LoVo (cell line): Measurements from ENCODE around the gene LMX1B.
"Not testable (repeated sequence)": the region's sequence is repeated elsewhere in the genome, so short reads cannot be mapped to it uniquely, and the experiment has no call there.

Experiments
- DNase-seq: peaks from one replicate; pipeline ENCODE4 v3.0.0-alpha.2; 2016; ENCODE audit warnings: low spot score

The LMX1B gene

DNA sequence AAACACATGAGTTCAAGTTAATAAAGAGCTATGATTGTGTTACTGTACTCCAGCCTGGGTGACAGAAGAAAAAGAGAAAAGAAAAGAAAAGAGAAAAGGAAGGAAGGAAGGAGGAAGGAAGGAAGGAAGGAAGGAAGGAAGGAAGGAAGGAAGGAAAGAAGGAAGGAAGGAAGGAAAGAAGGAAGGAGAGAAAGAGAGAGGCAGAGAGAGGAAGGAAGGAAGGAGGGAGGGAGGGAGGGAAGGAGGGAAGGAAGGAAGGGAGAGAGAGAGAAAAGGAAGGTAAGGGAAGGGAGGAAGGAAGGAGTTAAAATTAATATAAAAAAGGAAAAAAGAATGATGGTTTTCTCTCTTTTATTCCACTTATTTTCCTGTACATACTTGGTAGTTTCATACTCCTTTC is 101.7 kb downstream of the LMX1B start:
- no peak for DNase-seq

- DNase-seq: not testable (repeated sequence)
These were observed 103.7 kb downstream of the LMX1B start for GRCh38 chr9:126717441-126717840.

DNA sequence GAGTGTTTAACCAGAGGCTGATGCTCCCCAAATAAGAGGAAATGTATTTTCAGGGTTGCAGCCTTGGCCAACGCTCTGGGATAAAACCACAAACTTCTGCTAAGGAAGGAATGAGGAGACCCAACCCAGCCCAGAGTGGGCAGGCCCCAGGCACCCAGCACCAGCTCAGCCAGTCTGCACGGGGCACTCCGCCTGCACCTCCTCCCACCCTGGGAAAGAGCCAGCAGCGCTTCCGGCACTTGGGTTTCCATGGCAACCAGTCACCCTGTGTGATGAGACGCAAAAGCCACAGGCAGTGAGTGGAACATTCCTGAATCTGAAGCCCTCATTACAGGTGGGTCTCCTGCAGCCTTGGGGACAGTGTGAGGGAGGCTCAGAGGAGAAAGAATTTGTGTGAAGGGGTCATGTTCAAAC is 105.9 kb downstream of the LMX1B start:
- no peak for DNase-seq

DNA sequence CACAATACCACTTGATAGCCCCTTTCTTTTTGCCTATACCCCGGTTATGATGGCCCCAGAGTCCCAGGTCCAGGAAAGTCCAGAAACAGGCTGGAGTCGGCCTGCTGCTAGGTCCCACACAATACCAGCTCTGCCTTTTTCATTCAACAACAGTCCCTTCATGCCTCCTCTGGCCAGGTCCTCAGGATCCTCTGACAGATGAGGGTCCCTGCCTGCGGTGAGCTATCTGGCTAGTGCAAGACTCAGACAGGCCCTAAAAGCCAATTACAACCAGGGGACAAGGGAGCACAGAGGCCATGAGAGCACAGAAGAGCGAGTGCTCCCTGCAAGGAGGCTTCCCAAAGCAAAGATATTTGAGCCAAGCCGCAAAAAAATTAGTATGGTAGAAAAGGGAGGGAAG is 106.3 kb downstream of the LMX1B start:
- no peak for DNase-seq

GRCh38 chr9:126720661-126721563 is 107.2 kb downstream of the LMX1B start:
- no peak for DNase-seq

DNA sequence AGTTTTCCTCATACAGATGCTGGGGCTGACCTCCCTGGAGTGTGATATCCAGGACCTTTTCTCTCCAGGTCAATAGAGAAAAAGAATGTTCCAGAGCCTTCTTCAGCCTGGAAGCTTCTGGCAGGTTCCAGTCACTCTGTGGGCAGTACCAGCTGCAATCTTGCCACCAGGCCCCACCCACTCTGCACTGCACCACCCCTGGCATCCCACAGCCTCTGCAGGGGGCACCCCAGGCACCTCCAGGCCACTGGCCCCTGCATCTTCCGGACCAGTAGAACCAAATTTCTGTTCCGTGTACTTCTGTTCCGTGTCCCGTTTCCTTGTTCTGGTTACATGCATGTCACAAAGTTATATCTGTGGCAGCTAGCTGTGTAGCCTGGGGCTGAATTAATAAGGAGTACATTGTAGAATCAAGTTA is 107.8 kb downstream of the LMX1B start:
- DNase-seq: no peak

GRCh38 chr9:126722252-126722921 is 108.7 kb downstream of the LMX1B start:
- peak; percentile 79 for DNase-seq

DNA sequence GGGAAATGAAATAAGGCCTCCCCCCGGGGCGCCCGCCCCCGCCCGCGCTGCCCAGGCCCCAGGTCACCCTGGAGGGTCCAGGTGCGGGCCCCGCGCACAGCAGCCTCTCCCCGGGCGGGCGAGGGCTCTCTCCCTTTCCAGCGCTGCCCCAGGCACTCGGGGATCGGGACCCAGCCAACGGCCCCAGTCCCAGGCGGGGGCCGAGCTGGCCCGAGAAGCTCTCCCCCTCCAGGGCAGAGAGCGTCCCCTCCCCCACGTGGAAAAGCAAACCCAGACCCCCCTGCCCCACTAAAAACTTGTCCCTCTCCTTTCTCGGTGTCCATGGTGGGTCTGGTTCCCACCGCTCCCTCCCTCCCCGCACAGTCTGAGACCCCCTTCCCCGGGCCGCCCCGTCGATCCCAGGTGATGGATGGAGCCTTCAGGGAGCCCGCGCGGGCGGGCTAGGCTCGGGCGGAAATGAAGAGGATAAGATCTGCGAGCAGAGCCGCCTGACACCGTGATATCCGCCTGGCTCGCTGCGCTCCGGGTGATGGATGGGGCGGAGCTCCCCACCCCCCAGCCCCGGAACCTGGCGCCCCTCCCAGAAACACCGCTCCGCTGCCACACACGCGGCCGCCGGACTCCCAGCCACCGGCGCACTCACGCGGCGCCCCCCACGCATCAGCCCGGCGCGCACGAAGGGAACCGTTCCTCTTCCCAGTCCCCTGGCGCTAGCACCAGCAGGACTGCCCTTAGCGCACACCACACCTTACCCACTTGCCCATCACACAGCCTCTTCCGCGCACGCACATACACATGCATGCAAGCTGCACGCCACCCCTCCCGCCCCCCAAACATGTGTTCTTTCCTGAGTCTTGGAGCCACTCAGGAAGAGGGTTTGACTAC is 109.4 kb downstream of the LMX1B start:
- no peak for DNase-seq

GRCh38 chr9:126723807-126724172 is 110.1 kb downstream of the LMX1B start:
- no peak for DNase-seq

- DNase-seq: no peak
These were observed 110.5 kb downstream of the LMX1B start for GRCh38 chr9:126724226-126724625.

DNA sequence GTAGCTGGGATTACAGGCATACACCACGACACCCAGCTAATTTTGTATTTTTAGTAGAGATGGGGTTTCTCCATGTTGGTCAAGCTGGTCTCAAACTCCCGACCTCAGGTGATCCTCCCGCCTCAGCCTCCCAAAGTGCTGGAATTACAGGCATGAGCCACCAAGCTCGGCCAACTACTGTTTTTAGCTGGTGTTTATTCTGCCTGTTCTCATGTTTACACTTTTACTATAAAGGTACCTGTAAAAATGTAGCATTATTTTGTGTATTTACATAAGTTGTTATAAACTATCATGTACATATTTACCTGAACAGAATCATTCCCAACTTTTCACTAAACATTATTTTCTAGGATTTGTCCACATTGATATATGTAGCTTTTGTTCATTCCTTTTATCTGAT is 111.8 kb downstream of the LMX1B start:
- DNase-seq: not testable (repeated sequence)

DNA sequence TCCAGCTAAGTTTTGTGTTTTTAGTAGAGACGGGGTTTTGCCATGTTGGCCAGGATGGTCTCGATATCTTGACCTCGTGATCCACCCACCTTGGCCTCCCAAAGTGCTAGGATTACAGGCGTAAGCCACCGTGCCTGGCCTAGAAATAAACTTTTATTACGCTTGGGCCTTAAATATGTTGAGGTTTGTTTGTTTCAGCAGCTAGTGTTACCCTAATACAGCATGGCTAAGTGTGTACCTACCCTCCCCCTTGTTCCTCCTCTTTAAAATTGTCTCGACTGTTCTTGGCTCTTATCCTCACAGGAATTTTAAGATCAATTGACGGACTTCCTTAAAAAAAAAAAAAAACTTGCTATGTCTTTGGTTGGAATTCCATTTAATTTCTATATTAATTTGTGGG is 114.5 kb downstream of the LMX1B start:
- not testable (repeated sequence) for DNase-seq

DNA sequence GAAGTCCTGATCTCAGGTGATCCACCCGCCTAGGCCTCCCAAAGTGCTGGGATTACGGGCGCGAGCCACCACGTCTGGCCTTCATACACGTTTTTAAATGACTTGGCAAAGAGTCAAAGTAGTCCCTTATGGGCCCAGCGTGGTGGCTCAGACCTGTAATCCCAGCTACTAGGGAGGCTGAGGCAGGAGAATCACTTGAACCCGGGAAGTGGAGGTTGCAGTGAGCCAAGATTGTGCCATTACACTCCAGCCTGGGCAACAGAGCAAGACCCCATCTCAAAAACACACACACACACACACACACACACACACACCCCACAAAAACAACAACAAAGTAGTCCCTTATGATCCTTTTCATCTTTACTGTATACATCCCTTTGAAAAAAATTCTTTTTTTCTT is 116.9 kb downstream of the LMX1B start:
- not testable (repeated sequence) for DNase-seq

DNA sequence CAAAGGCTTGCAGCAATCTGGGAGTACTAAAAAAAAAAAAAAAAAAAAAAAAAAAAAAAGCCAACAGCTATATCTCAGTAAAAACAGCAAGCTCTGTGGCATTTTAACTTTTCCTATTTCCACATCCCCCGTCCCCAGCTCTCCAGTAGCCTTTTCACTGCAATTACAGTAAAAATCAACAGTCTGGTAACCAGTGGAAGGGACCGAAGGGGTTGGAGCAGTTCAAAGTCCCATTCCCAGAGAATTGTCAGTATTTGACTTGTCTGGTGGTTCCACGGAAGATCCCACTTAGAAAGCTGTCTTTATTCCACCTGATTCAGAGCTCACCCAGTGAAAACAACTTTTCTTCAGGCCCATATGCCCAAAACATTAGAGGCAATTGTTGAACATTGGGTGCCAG is 119.3 kb downstream of the LMX1B start:
- no peak for DNase-seq

DNA sequence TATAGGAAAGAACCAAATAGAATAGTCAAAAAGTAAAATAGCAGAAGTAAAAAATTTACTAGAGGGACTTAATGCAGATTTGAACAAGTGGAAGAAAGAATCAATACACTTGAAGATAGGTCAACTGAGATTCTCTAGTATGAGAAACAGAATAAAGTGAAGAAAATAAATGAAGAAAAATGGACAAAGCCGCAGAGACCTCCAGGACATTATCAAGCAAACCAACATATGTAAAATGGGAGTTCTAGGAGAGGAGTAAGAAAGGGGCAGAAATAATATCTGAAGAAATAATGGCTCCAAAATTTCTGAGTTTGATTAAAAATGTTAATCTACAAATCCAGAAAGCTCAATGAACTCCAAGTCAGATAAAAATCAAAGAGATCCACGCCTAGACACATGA is 121.1 kb downstream of the LMX1B start:
- DNase-seq: no peak

GRCh38 chr9:126735482-126735881 is 121.8 kb downstream of the LMX1B start:
- DNase-seq: no peak

GRCh38 chr9:126738553-126738952 is 124.8 kb downstream of the LMX1B start:
- no peak for DNase-seq

- no peak for DNase-seq
These were observed 129.3 kb downstream of the LMX1B start for GRCh38 chr9:126743041-126743440.

DNA sequence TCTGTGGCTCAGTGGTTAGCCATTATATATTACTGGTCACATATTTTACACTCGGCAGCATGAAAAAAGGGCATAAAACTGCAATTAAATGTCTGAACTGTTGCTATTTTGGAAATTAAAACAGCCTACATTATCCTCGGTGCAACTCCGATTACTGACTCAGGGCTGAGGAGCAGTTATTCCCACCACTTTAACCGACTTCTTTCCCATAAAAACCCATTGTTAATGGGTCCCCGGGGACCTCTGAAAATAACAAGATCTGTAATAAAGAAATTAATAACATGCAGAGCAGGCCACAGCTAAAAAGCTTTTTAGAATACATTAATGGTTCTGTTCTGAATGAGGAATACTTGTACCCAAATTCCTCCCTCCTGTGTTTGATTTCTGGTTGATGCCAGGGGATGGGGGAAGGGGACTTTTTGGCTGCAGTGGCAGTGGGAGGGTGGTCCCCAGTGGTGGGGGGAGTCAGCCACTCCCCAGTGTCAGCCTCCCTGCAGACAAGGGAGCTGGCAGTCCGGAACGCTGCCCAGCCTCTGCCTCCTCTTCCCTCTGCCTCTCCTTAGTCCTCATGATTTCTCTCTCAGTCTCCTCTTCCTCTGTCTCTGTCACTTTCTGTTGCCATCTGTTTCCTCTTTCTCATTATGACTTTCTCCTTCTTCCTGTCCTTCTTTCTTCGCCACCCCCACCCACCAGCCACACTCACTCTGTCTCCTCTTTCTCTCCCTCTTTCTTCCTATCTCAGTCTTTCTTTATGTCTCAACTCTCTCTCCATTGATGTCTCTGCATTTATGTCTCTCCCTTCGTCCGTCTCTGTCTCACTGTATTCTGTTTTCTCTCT is 132.1 kb downstream of the LMX1B start:
- DNase-seq: no peak
